OCI-LY3 (cell line): ENCODE measurements around the gene SERINC3.

Experiments
- EZH2phosphoT487 ChIP-seq: fragments of 200-600 bp; shearing (Covaris generic); IDR thresholded peaks from 2 replicates; pipeline ENCODE4 v1.6.1; 2018; ENCODE audit warnings: antibody characterized with exemption, mixed run types, low read depth
- TF ChIP-seq, protein P1 (sequence below): fragments of 200-600, 300-600 bp; sonication (generic); IDR thresholded peaks from 2 replicates; pipeline ENCODE4 v1.5.1; 2014; ENCODE audit warnings: antibody characterized with exemption, low read length, low read depth

DNA sequence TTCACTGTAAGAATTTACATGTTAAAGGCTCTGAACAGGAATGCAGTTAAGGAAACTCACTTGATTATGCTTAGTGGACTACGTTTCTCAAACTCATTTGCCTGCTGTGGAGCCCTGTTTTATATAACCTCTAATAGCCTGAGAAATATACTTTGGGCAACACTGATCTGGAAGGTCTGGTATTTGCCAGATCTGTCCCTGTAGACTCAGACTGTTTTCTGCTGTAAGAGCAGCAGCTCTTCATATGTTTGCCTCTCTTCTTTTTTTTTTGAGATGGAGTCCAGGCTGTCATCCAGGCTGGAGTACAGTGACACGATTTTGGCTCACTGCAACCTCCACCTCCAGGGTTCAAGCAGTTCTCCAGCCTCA is 36.1 kb downstream of the SERINC3 start:
- TF ChIP-seq, protein P1, sequence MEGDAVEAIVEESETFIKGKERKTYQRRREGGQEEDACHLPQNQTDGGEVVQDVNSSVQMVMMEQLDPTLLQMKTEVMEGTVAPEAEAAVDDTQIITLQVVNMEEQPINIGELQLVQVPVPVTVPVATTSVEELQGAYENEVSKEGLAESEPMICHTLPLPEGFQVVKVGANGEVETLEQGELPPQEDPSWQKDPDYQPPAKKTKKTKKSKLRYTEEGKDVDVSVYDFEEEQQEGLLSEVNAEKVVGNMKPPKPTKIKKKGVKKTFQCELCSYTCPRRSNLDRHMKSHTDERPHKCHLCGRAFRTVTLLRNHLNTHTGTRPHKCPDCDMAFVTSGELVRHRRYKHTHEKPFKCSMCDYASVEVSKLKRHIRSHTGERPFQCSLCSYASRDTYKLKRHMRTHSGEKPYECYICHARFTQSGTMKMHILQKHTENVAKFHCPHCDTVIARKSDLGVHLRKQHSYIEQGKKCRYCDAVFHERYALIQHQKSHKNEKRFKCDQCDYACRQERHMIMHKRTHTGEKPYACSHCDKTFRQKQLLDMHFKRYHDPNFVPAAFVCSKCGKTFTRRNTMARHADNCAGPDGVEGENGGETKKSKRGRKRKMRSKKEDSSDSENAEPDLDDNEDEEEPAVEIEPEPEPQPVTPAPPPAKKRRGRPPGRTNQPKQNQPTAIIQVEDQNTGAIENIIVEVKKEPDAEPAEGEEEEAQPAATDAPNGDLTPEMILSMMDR: no peak
- TF ChIP-seq EZH2phosphoT487: no peak
